ENCODE data around the gene HNRNPU. TPM values are rescaled to one million over a fixed set of nuclear protein-coding genes. Genes with fewer than 3 reads are reported as not detected.
A peak's percentile ranks its signal among the peaks of the same experiment; 100 is the strongest.

Gene HNRNPU
- total RNA-seq, 1 donor from 2014 or later = 856 TPM

DNA sequence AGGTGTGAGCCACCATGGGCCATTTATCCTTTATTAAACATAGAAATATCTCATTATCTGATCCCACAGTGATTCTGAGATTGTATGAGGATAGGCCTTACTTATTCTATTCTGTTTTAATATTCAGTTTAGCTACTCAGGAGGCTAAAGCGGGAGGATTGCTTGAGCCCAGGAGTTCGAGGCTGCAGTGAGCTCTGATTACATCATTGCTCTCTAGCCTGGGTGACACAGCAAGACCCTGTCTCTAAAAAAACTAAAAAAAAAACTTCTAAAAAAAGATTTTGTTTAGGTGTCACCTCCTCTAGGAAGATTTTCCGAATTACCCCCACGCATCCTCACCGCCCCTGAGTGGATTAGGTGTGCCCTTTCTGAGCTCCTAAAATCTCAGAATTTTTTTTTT lies 14.3 kb upstream of the HNRNPU start:
- H3K27me3 ChIP-seq = no peaks in the 10 kb centered on the region
- H3K9me3 Mint-ChIP-seq = no peaks in the 10 kb centered on the region
- H3K4me3 Mint-ChIP-seq = no peak overlapping the region
- no peaks in the 10 kb centered on the region for H3K9me3 ChIP-seq (ENCODE audit: low read depth)
- no peak overlapping the region for H3K4me3 ChIP-seq
- H3K4me1 Mint-ChIP-seq = peaks cover 29% of the 10 kb centered on the region
- peaks cover 19% of the 10 kb centered on the region for H3K4me1 ChIP-seq
- no peak overlapping the region for H3K27ac ChIP-seq
- no peaks in the 10 kb centered on the region for H4K20me1 ChIP-seq (ENCODE audit: low read depth)
- no peaks in the 10 kb centered on the region for H3K79me2 ChIP-seq (ENCODE audit: low read depth)
- peaks cover 2% of the 10 kb centered on the region for H3K27me3 Mint-ChIP-seq (ENCODE audit: insufficient read depth, low read depth)
- TF ChIP-seq, protein P1, sequence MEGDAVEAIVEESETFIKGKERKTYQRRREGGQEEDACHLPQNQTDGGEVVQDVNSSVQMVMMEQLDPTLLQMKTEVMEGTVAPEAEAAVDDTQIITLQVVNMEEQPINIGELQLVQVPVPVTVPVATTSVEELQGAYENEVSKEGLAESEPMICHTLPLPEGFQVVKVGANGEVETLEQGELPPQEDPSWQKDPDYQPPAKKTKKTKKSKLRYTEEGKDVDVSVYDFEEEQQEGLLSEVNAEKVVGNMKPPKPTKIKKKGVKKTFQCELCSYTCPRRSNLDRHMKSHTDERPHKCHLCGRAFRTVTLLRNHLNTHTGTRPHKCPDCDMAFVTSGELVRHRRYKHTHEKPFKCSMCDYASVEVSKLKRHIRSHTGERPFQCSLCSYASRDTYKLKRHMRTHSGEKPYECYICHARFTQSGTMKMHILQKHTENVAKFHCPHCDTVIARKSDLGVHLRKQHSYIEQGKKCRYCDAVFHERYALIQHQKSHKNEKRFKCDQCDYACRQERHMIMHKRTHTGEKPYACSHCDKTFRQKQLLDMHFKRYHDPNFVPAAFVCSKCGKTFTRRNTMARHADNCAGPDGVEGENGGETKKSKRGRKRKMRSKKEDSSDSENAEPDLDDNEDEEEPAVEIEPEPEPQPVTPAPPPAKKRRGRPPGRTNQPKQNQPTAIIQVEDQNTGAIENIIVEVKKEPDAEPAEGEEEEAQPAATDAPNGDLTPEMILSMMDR (IDR thresholded peaks at IDR 0.05) = no peak
- TF ChIP-seq EZH2phosphoT487 (IDR thresholded peaks at IDR 0.05) = no peak
- TF ChIP-seq EZH2 (IDR thresholded peaks at IDR 0.05) = no peak
- no peak overlapping the region for H3K27ac Mint-ChIP-seq
- no peak for DNase-seq (ENCODE audit: low spot score)
- H3K9ac ChIP-seq = no peak overlapping the region
- H3K36me3 Mint-ChIP-seq = no peaks in the 10 kb centered on the region
- no peak overlapping the region for H3K4me2 ChIP-seq
- H2AFZ ChIP-seq (replicated peaks) = no peak overlapping the region
- no peaks in the 10 kb centered on the region for H3K36me3 ChIP-seq
- H3F3A ChIP-seq (ENCODE audit: low read depth) = no peaks in the 10 kb centered on the region

- Histone ChIP-seq H3K9ac (no peak overlapping the region), H3K4me2 (no peak overlapping the region), H3K27me3 (no peaks in the 10 kb centered on the region), H3K36me3 (no peaks in the 10 kb centered on the region), H4K20me1 (ENCODE audit: low read depth) (no peaks in the 10 kb centered on the region), H3F3A (ENCODE audit: low read depth) (no peaks in the 10 kb centered on the region), H2AFZ (replicated peaks) (no peak overlapping the region), H3K4me1 (peaks cover 14% of the 10 kb centered on the region), H3K79me2 (ENCODE audit: low read depth) (no peaks in the 10 kb centered on the region), H3K4me3 (no peak overlapping the region), H3K9me3 (ENCODE audit: low read depth) (no peaks in the 10 kb centered on the region), H3K27ac (no peak overlapping the region)
- Mint-ChIP-seq H3K4me1 (peaks cover 22% of the 10 kb centered on the region), H3K4me3 (no peak overlapping the region), H3K27me3 (ENCODE audit: insufficient read depth, low read depth) (no peaks in the 10 kb centered on the region), H3K9me3 (no peaks in the 10 kb centered on the region), H3K36me3 (no peaks in the 10 kb centered on the region), H3K27ac (no peak overlapping the region)
- no peak for DNase-seq (ENCODE audit: low spot score)
- TF ChIP-seq, protein P1 (IDR thresholded peaks at IDR 0.05) = no peak
- TF ChIP-seq EZH2 (IDR thresholded peaks at IDR 0.05) = no peak
- no peak for TF ChIP-seq EZH2phosphoT487 (IDR thresholded peaks at IDR 0.05)
These were observed 12.0 kb upstream of the HNRNPU start for GRCh38 chr1:244876228-244876910.

GRCh38 chr1:244874974-244875579 lies 10.7 kb upstream of the HNRNPU start:
- Histone ChIP-seq H3K4me1 (peaks cover 10% of the 10 kb centered on the region), H3K4me3 (no peak overlapping the region), H3K27ac (no peak overlapping the region), H3K79me2 (ENCODE audit: low read depth) (no peaks in the 10 kb centered on the region), H3F3A (ENCODE audit: low read depth) (no peaks in the 10 kb centered on the region), H3K27me3 (no peaks in the 10 kb centered on the region), H3K9ac (no peak overlapping the region), H4K20me1 (ENCODE audit: low read depth) (no peaks in the 10 kb centered on the region), H2AFZ (replicated peaks) (no peak overlapping the region), H3K9me3 (ENCODE audit: low read depth) (no peaks in the 10 kb centered on the region), H3K4me2 (peak overlapping the region; percentile 25), H3K36me3 (no peaks in the 10 kb centered on the region)
- no peak overlapping the region for H3K27ac Mint-ChIP-seq
- H3K4me3 Mint-ChIP-seq = peak overlapping the region; percentile 22
- TF ChIP-seq EZH2phosphoT487 (IDR thresholded peaks at IDR 0.05) = no peak
- H3K9me3 Mint-ChIP-seq = no peaks in the 10 kb centered on the region
- peaks cover 20% of the 10 kb centered on the region for H3K4me1 Mint-ChIP-seq
- H3K27me3 Mint-ChIP-seq (ENCODE audit: insufficient read depth, low read depth) = no peaks in the 10 kb centered on the region
- DNase-seq (ENCODE audit: low spot score) = peak; percentile 85
- no peaks in the 10 kb centered on the region for H3K36me3 Mint-ChIP-seq

GRCh38 chr1:244869950-244870349 lies 5.6 kb upstream of the HNRNPU start:
- no peak overlapping the region for H3K27ac Mint-ChIP-seq

More at GRCh38 chr1:244869950-244870349, 5.6 kb upstream of the HNRNPU start:
- no peak overlapping the region for H3K9ac ChIP-seq
- H3K27me3 ChIP-seq = no peaks in the 10 kb centered on the region
- H3K4me2 ChIP-seq = no peak overlapping the region
- H3K79me2 ChIP-seq (ENCODE audit: low read depth) = peaks cover 15% of the 10 kb centered on the region
- Mint-ChIP-seq H3K4me3 (no peak overlapping the region), H3K27me3 (ENCODE audit: insufficient read depth, low read depth) (peaks cover 2% of the 10 kb centered on the region), H3K36me3 (no peaks in the 10 kb centered on the region), H3K4me1 (peaks cover 37% of the 10 kb centered on the region), H3K9me3 (no peaks in the 10 kb centered on the region)
- H3K36me3 ChIP-seq = no peaks in the 10 kb centered on the region
- peaks cover 10% of the 10 kb centered on the region for H3F3A ChIP-seq (ENCODE audit: low read depth)
- no peaks in the 10 kb centered on the region for H4K20me1 ChIP-seq (ENCODE audit: low read depth)
- H2AFZ ChIP-seq (replicated peaks) = no peak overlapping the region
- no peak overlapping the region for H3K4me3 ChIP-seq
- TF ChIP-seq, protein P1 (IDR thresholded peaks at IDR 0.05) = no peak
- TF ChIP-seq EZH2phosphoT487 (IDR thresholded peaks at IDR 0.05) (no peak), EZH2 (IDR thresholded peaks at IDR 0.05) (no peak)
- peaks cover 14% of the 10 kb centered on the region for H3K4me1 ChIP-seq
- H3K27ac ChIP-seq = no peak overlapping the region
- DNase-seq (ENCODE audit: low spot score) = no peak
- H3K9me3 ChIP-seq (ENCODE audit: low read depth) = no peaks in the 10 kb centered on the region
